Left lobe of liver (tissue), 2 donors: ENCODE results near the gene C11orf21. TPM values are rescaled to one million over a fixed set of nuclear protein-coding genes. Genes with fewer than 3 reads are reported as not detected.

ENCODE experiments used
- ATAC-seq: fragments of 200-7000 bp; cut with Tn5 transposase; one replicate; pipeline ENCODE4 v1.9.1; 2020; ENCODE audit warnings: mild to moderate bottlenecking, moderate library complexity
- DNase-seq: peaks from one replicate; pipeline ENCODE4 v3.0.0-alpha.2; 2020; ENCODE audit warnings: low spot score
- total RNA-seq: library from RNA; stranded (reverse); gene quantifications from one replicate; pipeline ENCODE4 v1.2.1, GENCODE V29; 2021
- donor health status: DM: no; HTN: no; CAD: no; lungs with moderate emphysema.
- donor health status: DM: no; HTN: yes; CAD: no.

Gene C11orf21
- total RNA-seq, 1 donor from 2014 or later: 0.35 TPM

DNA sequence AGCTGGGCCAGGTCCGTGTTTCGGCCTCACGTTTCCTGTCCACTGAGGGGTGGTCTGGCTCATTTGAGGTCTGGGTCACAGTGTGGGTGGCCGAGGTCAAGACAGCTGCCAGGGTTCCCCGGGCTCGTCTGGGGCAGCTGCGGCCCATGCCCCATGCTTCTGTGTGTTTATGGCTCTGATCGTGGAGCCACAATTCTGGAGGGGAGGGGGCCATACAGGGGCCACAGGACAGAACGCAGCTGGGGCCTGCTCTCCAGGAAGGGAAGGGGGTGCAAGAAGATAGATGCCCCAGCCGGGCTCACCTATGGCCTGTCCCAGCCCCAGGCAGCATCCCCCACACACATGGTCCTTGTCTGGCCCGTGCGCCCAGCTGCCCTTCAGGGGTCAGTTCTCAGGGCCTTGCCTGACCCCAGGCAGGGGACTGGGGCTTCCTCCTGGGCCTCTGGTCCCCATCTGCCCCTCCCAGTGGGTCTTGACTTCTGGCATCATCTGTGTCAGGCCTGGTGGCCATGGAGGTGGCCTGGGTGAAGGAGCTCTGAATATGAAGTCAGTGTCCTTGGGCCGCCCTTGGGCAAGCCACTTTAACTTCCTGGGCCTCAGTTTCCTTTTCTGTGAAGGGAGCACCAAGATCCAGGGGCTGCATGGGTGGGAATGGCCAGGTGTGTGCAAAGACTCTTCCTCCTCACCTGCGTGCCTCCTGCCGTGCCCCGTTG, 8.5 kb upstream of the C11orf21 start:
- no peak for DNase-seq
- no peak for ATAC-seq

DNA sequence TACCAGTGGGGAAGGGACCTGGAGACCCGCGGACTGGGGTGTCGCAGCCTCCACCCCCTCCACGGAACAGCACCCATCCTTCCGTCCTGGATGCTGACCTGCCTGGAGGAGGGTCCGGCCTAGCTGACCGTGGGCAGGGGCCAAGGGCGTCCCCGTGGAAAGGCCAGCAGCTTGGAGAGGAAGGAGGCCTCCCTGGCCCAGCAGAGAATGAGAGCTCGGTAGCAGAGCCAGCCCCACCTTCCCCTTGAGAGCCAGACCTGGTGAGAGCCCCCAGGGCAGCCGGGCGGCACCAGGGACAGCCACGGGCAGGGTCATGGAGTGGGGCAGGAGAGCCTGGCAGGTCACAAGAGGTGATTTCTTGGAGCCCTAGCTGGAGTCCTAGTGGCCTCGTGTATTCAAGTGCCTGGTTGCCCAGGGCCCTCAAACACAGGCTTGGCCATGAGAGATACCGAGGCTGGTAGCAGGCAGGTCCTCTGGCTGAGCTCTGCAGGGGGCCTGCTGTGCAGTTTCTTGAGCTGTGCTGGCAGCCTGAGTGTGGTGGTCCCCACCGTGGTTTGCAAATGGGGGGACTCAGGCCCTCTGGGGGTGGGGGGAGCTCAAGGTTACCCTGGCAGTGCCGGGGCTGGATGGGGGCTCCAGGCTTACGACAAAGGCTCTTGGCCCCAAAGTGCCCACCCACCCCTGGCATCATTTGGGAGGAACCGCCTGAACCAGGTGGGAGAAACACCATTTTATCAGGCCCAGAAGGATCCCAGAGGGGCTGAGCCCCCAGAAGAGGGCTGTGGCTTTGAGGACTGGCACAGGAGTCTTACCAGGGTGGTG, 7.7 kb upstream of the C11orf21 start:
- DNase-seq: no peak

DNA sequence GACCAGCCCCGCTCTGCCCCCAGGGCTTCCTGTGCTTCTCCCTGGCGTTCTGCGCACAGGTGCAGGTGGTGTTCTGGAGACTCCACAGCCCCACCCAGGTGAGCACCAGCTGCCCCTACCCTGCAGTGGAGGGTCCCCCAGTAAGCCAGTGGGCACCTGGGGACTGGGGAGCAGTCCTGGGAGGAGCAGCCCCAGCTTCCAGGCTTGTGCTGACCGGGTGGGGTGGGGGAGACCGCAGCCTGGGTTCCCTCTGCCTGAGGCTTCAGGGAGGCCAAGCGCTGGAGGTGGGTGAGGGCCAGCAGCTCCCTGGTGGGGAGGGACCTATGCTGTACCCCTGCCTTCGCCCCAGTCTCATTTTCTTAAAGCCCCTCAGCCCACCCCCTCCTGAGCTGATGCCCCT, 7.0 kb upstream of the C11orf21 start:
- DNase-seq: no peak
- ATAC-seq: no peak

More for the DNA sequence above, 7.7 kb upstream of the C11orf21 start:
- no peak for ATAC-seq

- ATAC-seq: no peak
- DNase-seq: no peak
These were observed 6.0 kb upstream of the C11orf21 start for GRCh38 chr11:2307501-2308331.

GRCh38 chr11:2306877-2307500, 5.3 kb upstream of the C11orf21 start:
- ATAC-seq (no peak), DNase-seq (peak; percentile 40)

DNA sequence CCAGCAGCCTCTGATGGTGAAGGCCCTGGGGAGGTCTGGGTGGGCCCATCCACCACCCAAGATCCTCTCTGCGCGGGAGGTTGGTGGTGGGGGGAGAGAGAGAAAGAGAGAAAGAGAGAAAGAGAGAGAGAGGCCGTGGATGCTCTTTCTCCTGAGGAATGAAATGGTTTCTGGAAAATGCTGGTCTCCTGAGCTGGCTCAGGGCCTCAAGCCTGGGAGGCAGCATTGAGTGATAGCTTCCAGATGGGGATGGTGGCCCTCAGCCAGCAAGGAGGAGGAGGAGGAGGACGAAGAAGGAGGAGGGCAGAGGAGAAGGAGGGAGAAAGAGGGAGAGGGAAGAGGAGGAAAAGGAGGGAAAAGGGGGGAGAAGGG, 4.7 kb upstream of the C11orf21 start:
- peak; percentile 58 for DNase-seq
- ATAC-seq: no peak

DNA sequence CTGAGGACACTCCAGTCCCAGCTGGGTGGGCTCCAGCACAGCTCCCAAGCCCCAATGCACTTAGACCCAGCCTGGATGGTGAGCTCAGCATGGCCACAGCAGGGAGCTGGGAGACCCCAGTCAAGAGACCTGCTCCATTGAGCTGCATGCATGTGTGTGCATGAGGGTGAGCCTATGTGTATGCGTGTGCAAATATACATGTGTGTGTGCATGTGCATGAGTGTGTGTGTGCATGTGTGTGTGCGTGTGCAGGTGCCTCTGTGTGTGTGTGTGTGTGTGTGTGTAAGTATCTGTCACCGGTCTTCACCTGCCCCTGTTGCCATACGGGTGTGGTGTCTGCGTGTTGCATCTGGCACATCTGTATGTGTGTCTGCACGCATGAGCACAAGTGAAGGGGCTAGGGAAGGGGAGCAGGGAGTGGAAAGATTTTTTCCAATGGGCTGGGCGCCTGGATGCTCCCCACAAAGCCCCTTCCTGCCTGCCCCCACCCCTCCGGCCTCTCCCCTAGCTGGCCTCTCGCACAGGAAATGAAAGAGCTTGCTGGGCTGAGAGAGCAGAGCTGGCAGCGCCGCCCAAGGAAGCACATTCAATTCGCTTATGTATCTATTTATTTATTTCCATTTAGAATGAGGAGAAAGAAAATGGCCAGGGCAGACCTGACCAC, 4.2 kb upstream of the C11orf21 start:
- DNase-seq: peak; percentile 45
- ATAC-seq: no peak

GRCh38 chr11:2305140-2305778, 3.5 kb upstream of the C11orf21 start:
- ATAC-seq (peak; percentile 85), DNase-seq (peak; percentile 88)

DNA sequence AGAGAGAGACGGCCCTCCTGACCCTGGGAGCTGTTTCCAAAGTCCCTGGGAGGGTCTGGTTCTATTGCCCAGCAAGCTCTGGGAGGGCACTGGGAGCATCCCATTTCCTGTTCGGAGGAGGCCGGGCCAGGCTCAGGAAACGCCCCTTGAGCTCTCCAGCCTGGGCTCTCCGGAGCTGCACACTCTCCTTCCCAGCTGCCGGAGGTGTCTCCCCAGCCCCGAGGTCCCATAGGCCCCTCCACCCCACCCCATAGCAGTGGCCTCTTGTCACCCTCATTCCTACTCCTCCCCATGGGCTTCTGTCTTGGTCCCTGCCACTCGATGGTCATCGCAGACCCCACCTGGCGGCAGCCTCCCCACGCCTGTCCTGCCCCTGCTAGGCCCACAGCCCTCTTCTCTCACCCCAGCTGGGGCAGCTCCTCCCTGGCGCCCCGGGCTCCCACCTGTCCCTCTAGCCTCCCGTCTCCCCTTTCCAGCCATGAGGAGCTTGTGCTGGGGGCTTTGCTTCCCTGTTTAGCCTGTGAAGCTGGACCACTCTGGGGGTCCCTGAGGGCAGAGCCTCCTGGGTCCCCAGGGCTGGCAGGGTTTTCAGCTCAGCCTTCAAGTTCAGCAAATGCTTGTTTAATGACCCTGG, 2.9 kb upstream of the C11orf21 start:
- DNase-seq (peak; percentile 46), ATAC-seq (peak; percentile 6)

DNA sequence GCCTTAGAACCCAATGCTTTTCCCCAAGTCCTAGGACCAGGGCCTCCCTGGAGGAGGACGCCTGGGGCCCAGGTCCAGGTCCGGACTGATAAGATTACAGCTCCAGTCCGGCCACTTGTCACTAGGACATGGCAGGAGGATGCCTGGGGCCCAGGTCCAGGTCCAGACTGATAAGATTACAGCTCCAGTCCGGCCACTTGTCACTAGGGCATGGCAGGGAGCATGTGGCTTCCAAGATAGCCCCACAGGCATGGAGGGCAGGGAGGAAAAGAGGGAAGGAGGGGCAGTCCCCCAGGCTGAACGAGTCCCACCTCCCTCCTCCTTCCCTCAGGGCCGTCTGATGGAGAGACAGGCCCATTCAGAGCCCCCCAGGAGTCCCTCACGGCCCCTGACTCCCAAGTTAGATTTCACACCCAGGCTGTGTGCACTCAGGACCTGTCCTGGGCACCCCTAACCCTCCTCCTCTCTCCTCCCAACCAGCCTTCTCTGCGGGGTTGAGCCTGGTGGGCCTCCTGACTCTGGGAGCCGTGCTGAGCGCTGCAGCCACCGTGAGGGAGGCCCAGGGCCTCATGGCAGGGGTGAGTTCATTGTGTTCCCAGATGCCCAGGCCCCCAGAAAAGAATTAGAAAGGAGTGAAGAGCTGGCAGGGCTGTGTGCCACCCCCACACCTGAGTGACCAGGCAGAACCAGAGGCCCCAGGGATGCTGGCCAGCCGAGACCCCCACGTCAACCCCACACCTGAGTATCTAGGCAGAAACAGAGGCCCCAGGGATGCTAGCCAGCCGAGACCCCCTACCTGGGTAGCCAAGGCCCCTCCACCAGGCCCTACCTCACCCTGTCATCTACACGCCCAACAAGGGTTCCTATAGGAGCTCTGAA, 2.1 kb upstream of the C11orf21 start:
- DNase-seq: peak; percentile 64
- peak; percentile 42 for ATAC-seq

- DNase-seq (peak; percentile 74), ATAC-seq (peak; percentile 44)
These were observed 1.3 kb upstream of the C11orf21 start for GRCh38 chr11:2302896-2303626.

GRCh38 chr11:2302306-2302895, 683 bp upstream of the C11orf21 start:
- ATAC-seq (no peak), DNase-seq (no peak)

DNA sequence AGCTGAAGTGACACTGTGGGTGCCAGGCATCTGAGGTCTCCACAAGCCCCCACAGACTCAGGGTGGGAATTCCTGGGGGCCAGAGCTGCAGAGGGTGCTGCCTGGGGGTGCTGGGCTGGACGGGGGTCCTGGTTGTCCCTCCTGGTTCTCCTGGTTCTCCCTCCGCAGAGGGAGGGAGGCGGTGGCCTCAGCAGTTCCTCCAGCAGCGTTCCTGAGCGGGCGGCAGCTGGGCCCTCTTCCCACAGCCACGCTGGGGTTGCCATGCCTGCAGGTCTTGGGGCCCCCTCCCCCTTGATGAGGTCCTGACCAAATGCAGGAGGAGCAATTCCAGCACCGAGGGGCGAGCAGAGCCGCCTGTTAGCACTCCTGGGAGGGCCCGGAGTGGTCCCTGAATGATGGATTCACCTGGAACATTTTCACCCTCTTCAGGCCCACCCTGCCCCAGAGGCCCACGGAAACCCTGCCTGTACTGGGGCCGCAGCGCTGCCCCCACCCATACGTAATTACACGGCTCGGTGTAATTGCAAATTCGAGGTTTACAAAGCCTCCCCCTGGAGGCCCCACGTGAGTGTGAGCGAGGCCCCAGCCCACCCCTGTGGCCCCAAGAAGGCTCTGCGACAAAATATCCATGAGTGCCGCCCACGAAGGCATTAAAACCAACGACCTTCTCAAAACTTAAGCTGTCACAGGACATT, 635 bp downstream of the C11orf21 start:
- ATAC-seq (no peak), DNase-seq (peak; percentile 46)

DNA sequence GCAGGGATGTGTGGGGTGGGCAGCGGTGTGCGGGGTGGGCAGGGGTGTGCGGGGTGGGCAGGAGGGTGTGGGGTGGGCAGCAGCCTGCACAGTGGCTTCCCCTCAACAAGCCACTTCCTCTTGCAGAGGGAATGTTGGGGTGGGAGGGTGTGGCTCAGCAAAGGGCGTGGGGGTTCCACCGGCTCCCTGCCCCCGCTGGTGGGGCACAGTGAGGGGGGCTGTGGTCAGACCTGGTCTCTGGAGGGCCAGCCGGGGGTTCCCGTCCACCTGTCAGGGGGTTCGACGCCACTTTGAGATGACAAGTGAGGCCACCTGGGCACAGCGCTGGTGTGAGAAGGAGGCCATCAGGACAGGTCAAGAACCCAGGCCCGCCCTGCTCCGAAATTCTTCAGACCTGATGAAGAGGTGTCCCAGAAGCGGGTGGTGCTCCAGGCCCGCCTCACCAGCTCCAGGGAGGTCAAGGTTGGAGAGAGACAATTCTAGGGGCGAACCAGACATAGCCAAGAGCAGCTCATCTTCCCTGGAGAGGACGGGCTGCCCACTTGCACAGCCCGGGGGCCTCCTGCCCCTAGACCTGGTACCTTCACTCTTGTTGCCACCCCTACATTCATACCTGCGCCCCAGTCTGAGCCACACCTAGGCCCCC, 1.3 kb downstream of the C11orf21 start:
- DNase-seq (peak; percentile 43), ATAC-seq (no peak)

DNA sequence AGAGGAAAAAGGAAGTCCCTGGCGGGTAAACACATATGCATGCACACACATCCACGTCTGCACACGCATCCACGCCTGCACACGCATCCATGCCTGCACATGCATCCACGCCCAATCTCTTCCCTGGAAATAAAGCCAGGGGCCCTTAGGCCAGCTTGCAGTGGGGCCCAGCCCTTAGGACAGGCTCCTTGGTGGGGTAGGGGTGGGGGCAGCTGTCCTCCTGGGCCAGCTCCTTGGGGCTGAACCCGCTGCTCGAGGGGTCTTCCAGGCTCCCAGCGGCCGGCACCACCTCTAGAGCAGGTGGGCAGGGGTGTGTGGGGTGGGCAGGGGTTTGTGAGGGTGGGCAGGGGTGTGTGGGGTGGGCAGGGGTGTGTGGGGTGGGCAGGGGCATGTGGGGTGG, 1.9 kb downstream of the C11orf21 start:
- peak; percentile 40 for DNase-seq

More for the DNA sequence above, 1.9 kb downstream of the C11orf21 start:
- ATAC-seq: no peak
